Stomach smooth muscle (tissue), 2 donors: ENCODE measurements around the gene MTHFD1L.

Experiments
- H3K27ac ChIP-seq: one replicate; pipeline ENCODE4 v1.7.0; 2013; ENCODE audit warnings: mild to moderate bottlenecking, low read length, inconsistent platforms
- H3K27me3 ChIP-seq, 2 donors: one replicate each; pipeline ENCODE4 v1.7.0; 2013; ENCODE audit warnings: low read length in 2 of 2; ENCODE audit not compliant: insufficient read depth in 2 of 2, control insufficient read depth in 1 of 2
- H3K36me3 ChIP-seq, 2 donors: one replicate each; pipeline ENCODE4 v1.7.0; 2013; ENCODE audit warnings: low read length in 2 of 2; ENCODE audit not compliant: control insufficient read depth in 2 of 2, insufficient read depth in 2 of 2
- H3K4me1 ChIP-seq: one replicate; pipeline ENCODE4 v1.7.0; 2013; ENCODE audit warnings: low read length; ENCODE audit not compliant: control insufficient read depth, insufficient read depth
- H3K4me3 ChIP-seq, 2 donors: one replicate each; pipeline ENCODE4 v1.7.0; 2013; ENCODE audit warnings: low read length in 2 of 2
- H3K9ac ChIP-seq, 2 donors: one replicate each; pipeline ENCODE4 v1.7.0; 2013; ENCODE audit warnings: low read length in 2 of 2, mild to moderate bottlenecking in 1 of 2
- H3K9me3 ChIP-seq, 2 donors: one replicate each; pipeline ENCODE4 v1.7.0; 2013; ENCODE audit warnings: low read length in 2 of 2; ENCODE audit not compliant: control insufficient read depth in 2 of 2
- donor health status: healthy.
- donor health status: Pancreatic carcinoma.

MTHFD1L gene

DNA sequence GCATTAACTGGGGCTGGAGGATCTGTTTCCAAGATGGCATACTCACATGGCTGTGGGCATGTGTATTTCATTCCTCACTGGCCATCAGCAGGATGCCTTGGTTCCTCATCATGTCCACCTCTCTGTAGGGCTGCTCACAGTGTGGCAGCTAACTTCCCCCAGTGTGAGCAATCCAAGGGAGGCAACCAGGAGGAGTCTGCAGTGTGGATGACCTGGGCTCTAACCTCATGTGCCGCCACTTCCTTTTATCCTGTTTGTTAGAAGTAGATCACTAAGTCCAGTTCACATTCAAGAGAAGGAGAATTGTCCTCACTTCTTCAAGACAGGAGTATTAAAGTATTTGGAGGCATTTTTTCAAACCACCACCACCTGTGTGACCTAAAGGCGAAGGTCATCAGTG lies 54.4 kb downstream of the MTHFD1L start:
- Histone ChIP-seq H3K27me3 (no peaks in the 10 kb centered on the region), H3K4me3 (no peak overlapping the region), H3K9me3 (no peaks in the 10 kb centered on the region), H3K9ac (no peak overlapping the region), H3K27ac (no peak overlapping the region), H3K36me3 (peaks cover 3 to 5% of the 10 kb centered on the region in 2 donors), H3K4me1 (no peaks in the 10 kb centered on the region)

DNA sequence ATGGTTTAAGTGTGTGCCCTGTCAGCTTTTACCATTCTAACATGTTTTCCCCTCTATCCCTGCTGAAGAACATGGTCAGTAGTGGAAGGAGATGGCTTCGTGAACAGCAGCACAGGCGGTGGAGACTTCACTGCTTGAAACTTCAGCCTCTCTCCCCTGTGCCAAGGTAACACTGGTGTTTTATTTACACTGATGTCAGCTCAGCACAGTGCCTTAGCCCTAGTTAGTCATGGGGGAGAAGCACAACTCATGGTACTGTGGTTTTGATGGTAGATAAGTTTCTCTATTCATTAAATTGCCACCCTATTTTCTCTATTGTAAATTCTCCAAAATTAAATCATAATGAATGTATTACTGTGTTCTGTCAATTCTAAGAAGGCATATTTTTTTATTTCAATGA lies 56.6 kb downstream of the MTHFD1L start:
- H3K4me1 ChIP-seq: no peaks in the 10 kb centered on the region
- H3K9me3 ChIP-seq: no peaks in the 10 kb centered on the region
- peaks cover 3 to 5% of the 10 kb centered on the region in 2 donors for H3K36me3 ChIP-seq
- no peak overlapping the region for H3K27ac ChIP-seq
- H3K9ac ChIP-seq: no peak overlapping the region
- no peaks in the 10 kb centered on the region for H3K27me3 ChIP-seq
- H3K4me3 ChIP-seq: no peak overlapping the region

DNA sequence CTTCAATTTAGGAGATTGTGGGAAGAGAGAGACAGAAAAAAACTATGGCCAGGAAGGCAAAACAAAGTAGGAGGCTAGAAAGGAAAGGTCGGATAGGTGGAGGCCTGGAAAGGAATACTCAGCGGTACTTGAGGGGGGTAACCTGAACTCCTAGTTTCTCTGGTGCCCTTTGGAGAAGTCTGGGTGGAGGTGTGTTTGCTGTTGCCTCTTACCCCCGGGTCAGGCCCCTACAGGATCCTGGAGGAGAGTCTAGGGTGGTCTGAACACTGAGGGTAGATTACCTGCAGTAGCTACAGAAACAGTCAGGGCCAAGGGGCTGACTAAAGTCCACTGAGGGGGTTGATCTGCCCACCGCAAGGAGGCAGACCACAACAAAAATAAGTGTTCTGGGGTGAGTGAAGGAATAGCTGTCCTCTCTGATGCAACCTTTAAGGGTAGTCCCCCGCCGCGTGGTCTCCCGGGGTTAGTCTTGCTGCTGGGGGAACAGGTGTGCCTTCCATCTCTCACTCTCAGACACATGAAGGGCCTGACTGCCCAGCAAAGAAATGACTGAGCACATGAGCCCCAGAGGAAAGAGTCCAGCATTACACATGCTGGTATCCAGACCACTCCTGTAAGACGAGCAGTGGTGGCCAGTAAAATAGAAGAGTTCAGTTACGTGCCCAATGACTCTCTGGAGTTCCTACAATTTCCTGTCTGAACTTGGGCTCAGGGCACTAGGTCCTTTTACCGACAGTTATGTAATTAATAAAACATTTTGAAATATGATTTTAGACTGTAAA lies 59.5 kb downstream of the MTHFD1L start:
- H3K9me3 ChIP-seq: no peaks in the 10 kb centered on the region
- H3K27ac ChIP-seq: no peak overlapping the region
- peaks cover 0 to under 1% of the 10 kb centered on the region in 2 donors for H3K36me3 ChIP-seq
- H3K27me3 ChIP-seq: no peaks in the 10 kb centered on the region
- no peaks in the 10 kb centered on the region for H3K4me1 ChIP-seq
- no peak overlapping the region for H3K4me3 ChIP-seq
- no peak overlapping the region for H3K9ac ChIP-seq

DNA sequence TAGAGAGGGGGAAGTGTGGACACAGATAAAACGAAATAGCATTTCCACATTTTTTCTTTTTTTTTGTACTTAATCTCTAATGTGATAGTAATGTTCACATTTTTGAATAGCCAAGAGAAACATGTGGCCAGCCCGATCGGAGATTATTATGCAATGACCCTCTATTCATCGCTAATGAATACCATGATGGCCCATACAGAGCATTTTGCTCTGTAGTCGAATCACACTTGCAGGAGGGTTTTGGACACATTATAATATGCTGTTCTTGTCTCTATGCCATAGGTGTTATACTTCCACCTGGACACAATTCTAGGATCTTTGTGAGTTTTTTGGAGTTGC lies 60.1 kb downstream of the MTHFD1L start:
- no peaks in the 10 kb centered on the region for H3K27me3 ChIP-seq
- H3K4me3 ChIP-seq: no peak overlapping the region
- H3K27ac ChIP-seq: no peak overlapping the region
- no peak overlapping the region for H3K9ac ChIP-seq
- H3K4me1 ChIP-seq: no peaks in the 10 kb centered on the region
- no peaks in the 10 kb centered on the region for H3K9me3 ChIP-seq
- no peaks in the 10 kb centered on the region for H3K36me3 ChIP-seq

DNA sequence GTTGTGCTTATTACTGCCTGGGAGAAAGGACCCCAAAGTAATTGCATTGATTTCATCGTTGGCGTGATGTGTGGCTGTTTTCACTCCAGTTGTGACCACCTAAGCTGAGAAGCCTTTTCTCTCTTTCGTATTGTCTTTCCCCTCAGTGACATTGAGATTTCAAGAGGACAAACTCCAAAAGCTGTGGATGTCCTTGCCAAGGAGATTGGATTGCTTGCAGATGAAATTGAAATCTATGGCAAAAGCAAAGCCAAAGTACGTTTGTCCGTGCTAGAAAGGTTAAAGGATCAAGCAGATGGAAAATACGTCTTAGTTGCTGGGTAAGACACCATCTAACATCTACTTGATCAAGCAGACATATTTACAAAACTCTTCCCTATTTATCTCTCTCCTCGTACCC lies 60.5 kb downstream of the MTHFD1L start:
- H3K4me3 ChIP-seq: no peak overlapping the region
- H3K27ac ChIP-seq: no peak overlapping the region
- no peaks in the 10 kb centered on the region for H3K27me3 ChIP-seq
- H3K9ac ChIP-seq: no peak overlapping the region
- H3K9me3 ChIP-seq: no peaks in the 10 kb centered on the region
- H3K4me1 ChIP-seq: no peaks in the 10 kb centered on the region
- H3K36me3 ChIP-seq: no peaks in the 10 kb centered on the region

DNA sequence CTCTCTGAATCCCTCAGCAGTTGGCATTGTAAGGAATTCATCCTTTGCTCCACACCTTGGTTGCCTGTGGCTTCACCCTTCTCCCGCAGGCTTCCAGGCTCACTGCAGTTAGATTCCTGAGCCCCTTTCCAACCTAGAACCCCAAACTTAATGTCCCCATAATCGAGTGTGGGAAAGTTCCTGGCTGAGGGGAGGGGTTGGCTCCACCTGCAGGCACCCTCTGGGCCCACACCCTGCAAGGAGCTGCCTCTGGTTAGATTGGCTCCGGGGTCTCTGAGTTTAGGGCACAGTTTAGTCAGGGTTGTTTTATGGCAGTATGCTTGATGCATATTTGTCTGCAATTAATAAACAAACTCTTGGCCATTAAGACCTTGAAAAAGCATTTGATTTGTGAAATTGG lies 63.4 kb downstream of the MTHFD1L start:
- no peak overlapping the region for H3K4me3 ChIP-seq
- H3K36me3 ChIP-seq: no peaks in the 10 kb centered on the region
- no peak overlapping the region for H3K27ac ChIP-seq
- H3K9me3 ChIP-seq: no peaks in the 10 kb centered on the region
- no peak overlapping the region for H3K9ac ChIP-seq
- H3K27me3 ChIP-seq: no peaks in the 10 kb centered on the region
- H3K4me1 ChIP-seq: no peaks in the 10 kb centered on the region

DNA sequence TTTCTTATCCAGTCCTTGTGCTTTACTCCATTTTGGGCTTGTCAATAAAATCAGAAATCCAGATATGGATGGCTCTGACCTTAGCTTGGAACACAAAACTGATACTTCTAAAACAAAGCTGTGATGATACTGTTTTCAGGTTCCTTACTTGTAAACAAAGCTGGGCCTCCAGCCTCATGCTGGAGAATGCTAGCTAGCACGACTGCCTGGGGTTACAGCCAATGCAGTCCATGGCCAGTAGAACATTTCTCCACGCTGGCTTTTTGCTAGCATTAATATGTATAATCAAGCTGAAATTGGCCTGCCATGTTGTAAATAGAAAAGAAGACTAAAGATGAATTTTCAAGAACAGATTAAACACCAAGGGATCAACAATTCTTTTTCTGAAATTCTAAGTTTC lies 63.9 kb downstream of the MTHFD1L start:
- Histone ChIP-seq H3K27me3 (no peaks in the 10 kb centered on the region), H3K9ac (no peak overlapping the region), H3K36me3 (no peaks in the 10 kb centered on the region), H3K9me3 (no peaks in the 10 kb centered on the region), H3K4me3 (no peak overlapping the region), H3K27ac (no peak overlapping the region), H3K4me1 (no peaks in the 10 kb centered on the region)

DNA sequence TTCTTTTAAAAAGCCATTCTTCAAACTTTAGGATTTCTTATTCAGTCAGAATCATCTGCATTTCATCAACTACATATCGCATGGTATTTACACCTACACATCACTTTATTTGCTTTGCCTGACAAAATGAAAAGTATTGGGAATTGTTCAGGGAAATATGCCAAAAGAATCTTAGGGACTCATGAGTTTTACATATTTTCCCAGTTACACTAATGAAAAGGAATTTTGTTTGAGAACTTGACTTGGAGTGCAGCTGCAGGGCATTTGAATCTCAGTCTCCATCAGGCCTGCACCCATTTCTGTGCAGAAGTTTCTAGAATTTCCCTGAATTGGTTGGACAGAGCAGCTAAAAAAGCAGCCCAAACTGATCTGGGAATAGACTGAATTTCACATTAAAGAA lies 65.3 kb downstream of the MTHFD1L start:
- H3K36me3 ChIP-seq: no peaks in the 10 kb centered on the region
- H3K27me3 ChIP-seq: no peaks in the 10 kb centered on the region
- no peaks in the 10 kb centered on the region for H3K9me3 ChIP-seq
- H3K27ac ChIP-seq: no peak overlapping the region
- H3K9ac ChIP-seq: no peak overlapping the region
- no peaks in the 10 kb centered on the region for H3K4me1 ChIP-seq
- no peak overlapping the region for H3K4me3 ChIP-seq

DNA sequence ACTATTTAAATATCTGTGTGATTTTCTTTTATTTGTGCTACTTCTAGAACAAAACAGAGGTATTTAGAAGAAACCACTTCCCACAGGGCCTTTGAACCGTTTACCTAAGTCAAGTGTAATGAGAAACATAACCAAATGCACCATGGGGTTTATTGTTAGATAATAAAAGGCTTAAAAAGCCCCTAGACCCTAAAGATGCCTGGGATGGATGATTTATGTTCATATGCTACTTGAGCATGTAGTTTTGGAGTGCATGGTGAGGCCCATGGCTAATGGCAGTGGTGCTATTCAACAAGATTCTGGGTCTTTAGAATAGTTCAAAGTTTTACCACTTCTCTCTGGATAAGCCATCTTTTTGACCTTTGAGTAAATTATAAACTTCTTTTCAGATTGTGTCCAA lies 65.9 kb downstream of the MTHFD1L start:
- Histone ChIP-seq H3K36me3 (no peaks in the 10 kb centered on the region), H3K4me1 (no peaks in the 10 kb centered on the region), H3K9me3 (no peaks in the 10 kb centered on the region), H3K4me3 (no peak overlapping the region), H3K27ac (no peak overlapping the region), H3K27me3 (no peaks in the 10 kb centered on the region), H3K9ac (no peak overlapping the region)

DNA sequence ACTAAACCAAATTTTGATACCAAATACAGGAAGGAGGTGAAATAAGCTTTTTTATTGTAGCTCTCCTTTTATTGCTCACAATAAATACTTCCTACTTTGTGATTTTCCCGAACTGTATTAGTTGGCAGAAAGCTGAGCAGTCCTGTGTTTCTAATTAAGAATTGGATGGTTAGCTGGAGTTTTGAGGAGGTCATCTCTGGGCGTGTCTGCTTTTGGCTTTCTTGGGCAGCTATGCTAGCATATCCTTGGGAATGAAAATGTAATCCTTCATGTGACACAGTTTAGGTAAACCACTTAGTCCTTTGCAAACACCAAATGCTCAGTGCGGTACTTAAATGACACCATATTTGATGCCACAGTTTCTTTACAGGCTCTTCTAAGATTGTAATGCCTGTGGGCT lies 67.5 kb downstream of the MTHFD1L start:
- Histone ChIP-seq H3K36me3 (peaks cover 0 to 2% of the 10 kb centered on the region in 2 donors), H3K4me1 (no peaks in the 10 kb centered on the region), H3K27ac (no peak overlapping the region), H3K4me3 (no peak overlapping the region), H3K27me3 (no peaks in the 10 kb centered on the region), H3K9me3 (no peaks in the 10 kb centered on the region), H3K9ac (no peak overlapping the region)

DNA sequence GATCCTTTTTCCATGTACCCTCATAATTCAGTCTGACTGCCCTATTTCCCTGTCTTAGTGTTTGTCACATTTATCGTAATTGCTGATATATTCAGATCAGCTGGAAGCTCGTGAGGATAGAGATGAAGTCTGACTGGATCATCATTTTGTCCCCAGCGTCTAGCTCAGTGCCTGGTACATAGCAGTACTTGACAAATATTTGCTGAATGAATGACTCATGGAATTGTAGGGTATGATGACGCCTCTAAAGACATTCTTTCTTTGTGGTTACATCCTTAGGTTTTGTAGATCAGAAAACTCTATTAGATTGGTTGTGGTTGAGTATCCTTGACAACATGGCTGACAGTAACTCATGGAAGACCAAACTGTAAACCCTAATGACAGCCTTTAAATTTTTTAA lies 68.9 kb downstream of the MTHFD1L start:
- Histone ChIP-seq H3K27me3 (no peaks in the 10 kb centered on the region), H3K9me3 (no peaks in the 10 kb centered on the region), H3K4me3 (no peak overlapping the region), H3K27ac (no peak overlapping the region), H3K4me1 (no peaks in the 10 kb centered on the region), H3K36me3 (peaks cover 2 to 5% of the 10 kb centered on the region in 2 donors), H3K9ac (no peak overlapping the region)
